NCI-H226 (cell line): ENCODE results near the gene DIP2B.

Experiments used
- DNase-seq: peaks from one replicate; pipeline ENCODE4 v3.0.0-alpha.2; 2015

DIP2B gene

DNA sequence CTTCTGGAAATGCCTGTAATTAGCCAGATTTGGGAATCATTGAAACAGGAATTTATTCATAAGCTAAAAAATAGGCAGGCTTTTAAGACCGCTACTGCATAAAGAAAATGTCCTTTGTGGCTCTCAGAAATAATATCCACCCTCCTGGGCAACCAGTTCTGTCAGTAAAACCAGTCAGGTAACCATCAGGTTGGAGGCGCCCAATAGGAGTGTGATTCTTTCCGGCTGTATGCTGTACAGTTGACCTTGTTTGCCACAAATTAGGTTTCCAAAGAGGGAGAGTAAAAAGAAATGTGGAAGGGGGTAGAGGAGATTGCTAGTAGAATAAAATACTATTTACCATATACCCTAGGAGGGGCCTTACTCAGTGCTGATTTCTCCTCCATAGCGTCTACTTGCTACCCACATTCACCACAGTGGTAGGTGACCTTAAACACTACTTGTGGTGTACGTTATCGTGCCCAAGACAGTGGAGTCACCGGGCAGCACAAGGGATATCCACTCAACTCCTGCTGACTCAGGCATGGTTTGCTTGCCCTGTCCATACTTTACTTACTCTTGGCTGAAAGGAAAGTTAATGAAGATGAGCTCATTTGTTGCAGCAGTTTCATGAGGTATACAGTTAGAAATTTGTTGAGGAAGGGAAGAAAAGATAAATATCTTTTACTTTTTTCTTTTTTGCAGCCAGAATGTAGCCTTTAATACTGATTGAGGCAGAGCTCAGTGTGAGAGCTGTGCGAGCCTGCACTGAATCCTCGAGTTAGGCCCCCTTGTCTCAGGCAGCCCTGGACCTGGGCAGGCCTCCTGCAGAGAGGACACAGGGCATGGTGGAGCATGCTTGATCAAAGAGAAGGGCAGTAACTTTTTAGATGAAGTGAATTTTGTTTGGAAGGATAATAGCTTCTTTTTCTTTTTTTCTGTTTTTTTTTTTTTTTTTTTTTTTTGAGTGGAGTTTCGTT, 76.7 kb downstream of the DIP2B start:
- peak; percentile 70 for DNase-seq

DNA sequence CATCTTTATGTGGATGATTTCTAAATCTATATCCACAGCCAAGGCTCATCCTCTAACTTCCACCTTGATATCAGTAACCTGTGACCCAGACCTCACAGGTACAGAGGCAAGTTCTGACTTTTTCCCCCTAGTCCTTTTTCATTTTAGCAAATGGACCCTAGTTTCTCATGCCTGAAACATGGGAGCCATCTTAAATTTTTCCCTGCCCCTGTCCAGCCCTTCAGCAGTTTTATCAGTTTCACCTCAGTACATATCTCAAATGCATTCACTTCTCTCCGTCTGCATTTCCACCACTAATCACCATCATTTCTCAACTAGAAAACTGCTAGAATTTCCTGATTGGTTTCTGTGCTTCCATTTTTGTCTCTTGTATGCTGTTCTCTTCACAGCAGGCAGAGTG, 79.3 kb downstream of the DIP2B start:
- DNase-seq = no peak

DNA sequence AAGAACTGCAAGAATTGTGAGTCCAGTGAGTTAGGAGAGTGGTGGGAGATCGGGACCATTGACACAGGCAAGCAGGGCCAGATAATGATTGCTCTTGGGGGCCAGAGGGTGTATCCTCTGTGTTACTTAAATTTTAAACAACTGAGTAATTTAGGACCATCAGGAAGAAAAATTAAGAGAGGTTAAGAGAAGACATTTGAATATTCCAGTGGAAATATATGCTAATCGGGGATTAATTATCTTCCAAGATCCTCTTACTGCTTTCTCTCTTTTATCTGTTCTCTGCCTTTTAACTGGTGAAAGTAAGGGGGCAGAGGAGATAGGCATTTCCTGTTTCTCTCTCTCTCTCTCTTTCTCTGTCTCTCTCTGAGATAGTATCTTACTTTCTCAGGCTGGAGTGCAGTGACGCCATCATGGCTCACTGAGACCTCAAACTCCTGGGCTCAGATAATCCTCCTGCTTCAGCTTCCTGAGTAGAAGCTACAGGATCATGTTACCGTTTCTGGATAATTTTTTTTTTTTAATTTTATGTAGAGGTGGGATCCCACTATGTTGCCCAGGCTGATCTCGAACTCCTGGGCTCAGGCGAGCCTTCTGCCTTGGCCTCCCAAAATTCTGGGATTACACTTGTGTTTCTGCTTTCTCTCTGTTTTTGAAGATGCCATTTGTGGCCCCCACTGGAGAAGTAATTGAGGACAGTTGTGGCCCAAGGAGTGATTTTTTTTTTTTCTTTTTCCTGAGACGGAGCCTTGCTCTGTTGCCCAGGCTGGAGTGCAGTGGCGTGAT, 85.1 kb downstream of the DIP2B start:
- peak; percentile 99 for DNase-seq

DNA sequence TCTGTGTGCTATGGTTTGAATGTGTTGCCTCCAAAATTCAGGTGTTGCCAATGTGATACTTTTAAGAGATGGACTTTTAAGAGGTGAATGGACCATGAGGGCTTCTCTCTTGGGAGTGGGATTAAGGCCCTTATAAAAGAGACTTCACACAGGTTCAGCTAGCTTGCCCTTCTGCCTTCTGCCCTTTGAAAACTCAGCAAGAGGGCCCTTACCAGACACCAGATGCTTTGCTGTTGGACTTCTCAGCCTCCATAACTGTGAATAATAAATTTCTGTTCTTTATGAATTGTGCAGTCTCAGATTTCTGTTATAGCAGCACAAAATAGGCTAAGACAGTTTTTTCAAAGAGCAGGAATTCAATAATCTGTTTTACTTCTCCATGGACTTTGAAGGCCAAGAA, 86.1 kb downstream of the DIP2B start:
- no peak for DNase-seq

DNA sequence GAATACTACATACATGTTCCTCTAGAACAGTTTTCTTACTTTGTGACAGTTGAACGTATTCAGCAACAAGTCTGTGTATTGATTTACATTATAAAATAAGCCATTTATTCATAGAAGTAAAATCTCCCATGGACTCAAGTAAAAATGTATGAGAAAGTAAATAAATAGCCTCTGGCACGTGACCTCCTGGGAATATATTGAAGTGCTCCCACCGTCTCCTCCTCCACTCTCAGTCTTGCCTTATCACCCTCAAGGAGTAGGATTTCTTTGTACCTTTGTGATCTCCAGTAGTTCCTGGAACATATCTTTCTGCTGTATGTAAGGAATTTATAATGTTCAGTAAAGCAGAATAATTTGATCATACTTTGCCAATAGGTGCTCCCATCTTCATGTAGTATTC, 90.9 kb downstream of the DIP2B start:
- DNase-seq = no peak

DNA sequence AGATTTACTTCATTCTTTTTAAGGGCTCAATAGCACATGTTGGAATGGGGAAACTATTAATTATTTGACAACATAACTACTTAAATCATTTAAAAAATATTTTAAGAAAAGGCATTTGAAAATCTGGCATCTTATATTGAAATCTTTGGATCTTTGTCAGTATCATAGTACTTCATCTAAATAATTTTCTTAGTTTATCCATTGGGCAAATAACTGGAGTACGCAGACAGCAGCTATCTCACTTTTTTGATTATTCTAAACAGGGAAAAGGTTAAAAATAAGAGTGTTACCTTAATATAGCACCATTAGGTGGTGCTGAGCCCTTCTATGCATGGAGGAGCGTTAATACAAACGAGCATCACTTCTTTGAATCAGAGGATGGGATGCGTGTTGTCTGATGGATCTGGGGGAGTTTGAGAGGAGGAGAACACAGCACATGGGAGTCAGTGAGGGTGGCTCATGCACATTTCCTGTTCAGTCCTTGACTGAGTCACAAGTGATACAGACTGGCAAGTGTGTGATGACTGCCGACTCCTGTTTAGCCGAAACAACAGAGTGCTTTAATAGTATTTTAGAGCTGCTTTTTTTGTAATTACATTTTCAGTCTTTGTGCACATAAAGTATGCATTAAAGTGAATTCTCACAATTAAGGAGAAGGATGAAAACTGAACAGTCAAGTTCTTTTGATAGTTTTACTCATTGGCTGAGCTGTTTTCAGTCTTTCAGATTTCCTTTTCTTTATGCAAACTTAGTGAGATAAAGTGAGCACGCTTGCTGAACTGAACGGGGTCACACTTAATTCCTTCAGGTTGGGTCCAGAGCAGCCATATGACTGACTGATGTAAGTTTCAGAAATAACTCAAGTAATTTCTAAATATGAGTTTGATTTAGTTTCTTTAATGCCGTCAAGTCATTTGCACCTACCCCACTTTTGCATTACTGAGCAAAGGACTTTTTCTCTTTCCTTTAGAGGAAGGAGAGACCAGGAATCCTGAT, 92.7 kb downstream of the DIP2B start:
- peak; percentile 98 for DNase-seq

DNA sequence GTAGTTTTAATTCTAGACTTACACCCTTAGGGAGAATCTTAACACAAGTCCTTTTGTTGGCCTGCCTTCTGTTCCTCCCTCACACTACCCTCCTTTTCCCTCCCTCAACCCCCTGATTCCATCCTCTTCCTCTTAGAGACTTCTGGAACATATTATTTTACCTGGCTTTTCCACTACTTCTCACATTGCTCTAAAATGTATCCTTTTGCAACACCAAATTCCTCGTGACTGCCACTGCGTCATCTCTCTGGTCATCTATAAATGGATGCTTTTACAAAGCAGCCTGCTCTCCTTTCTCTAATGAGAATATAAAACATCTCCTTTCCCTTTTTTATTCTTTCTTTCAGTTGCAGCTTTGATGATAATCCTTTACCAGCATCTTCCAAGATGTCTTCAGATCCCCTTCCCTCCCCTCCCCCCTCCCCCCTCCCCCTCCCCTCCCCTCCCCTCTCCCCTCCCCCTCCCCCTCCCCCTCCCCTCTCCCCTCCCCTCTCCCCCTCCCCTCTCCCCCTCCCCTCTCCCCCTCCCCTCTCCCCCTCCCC, 93.6 kb downstream of the DIP2B start:
- DNase-seq = no peak

DNA sequence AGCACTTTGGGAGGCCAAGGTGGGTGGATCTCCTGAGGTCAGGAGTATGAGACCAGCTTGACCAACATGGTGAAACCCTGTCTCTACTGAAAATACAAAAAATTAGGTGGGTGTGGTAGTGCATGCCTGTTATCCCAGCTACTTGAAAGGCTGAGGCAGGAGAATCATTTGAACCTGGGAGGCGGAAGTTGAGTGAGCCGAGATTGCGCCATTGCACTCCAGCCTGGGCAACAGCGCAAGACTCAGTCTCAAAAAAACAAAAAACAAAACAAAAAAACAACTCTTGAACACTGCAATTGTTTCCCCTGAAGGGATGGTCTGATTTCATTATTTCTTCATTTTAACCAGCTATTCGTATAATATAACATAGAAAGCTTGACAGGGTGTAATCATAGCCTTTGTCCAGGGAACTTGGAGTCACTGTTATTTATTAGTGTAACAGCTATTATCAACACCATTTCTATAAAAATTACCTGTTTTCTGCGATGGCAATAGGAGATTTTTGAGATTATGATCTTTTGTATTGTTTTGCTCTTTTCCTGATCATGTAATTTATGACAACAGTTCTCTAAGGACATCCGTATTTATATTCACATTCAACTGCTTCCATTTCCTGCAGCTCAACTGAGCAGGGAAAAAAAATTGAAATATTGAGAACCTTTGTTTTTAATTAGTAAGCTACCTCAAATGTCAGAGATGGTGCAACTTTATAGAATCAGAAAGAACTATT, 94.7 kb downstream of the DIP2B start:
- no peak for DNase-seq

DNA sequence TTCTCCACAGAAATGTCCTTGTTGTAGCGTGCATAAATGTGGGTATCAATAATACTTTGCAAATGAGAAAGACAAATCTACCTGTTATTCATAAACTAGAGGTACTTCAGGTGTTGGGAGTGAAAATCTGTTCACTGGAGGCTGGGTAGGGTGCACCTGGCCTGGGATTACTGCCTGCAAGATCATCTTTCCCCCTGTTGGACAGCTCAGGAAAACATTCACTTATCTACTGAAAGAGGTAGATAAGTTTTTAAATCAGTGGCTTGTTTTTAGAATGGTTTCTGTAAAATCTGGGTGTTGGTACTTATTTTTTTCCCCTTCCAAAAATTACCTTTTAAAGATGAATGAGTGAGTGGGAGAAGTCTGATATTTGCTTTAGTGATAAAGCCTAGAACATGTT, 95.6 kb downstream of the DIP2B start:
- no peak for DNase-seq

DNA sequence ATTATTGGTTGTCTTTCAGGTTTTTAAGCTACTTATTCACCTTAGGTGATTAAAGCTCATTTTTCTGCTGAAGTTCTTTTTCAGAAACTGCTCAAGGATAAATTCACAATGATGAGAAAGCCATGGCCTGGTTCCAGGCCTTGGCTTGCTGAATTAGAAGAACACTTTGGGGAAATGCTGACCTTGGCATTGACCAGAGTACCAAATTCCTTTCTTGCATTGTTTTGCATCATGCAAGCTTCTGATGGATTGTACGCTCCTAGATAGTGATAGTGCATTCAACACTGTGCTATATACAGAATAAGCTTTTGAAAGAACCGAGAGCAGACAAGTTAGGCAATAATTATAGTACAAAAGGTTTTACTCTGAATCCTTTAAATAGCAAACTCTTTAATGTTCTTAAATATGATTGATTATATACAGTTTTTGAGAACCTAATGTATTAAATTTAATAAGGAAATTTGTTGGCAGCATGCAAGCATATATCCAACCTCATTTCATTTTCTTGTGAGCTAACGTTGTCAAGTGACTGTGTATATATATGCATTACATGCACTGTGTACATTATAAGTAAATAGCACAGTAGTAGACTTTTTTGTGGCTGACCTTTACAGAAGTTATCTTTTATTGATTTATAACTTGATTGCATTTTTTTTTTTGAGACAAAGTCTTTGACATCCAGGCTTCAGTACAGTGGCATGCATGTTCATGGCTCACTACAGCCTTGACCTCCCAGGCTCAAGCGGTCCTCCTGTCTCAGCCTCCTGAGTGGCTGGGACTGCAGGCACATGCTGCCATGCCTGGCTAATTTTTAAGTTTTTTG, 99.2 kb downstream of the DIP2B start:
- DNase-seq = peak; percentile 82

DNA sequence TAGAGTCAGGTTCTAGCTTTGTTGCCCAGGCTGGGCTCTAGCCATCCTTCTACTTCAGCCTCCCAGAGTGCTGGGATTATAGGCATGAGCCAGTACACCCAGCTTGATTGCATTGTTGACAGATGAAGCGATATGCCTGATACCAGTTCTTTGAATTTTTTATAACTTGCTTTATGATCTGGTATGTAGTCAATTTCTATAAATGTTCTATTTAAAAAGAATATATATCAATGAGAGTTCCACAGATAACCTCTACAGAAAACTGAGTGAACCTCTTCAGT, 99.8 kb downstream of the DIP2B start:
- no peak for DNase-seq

DNA sequence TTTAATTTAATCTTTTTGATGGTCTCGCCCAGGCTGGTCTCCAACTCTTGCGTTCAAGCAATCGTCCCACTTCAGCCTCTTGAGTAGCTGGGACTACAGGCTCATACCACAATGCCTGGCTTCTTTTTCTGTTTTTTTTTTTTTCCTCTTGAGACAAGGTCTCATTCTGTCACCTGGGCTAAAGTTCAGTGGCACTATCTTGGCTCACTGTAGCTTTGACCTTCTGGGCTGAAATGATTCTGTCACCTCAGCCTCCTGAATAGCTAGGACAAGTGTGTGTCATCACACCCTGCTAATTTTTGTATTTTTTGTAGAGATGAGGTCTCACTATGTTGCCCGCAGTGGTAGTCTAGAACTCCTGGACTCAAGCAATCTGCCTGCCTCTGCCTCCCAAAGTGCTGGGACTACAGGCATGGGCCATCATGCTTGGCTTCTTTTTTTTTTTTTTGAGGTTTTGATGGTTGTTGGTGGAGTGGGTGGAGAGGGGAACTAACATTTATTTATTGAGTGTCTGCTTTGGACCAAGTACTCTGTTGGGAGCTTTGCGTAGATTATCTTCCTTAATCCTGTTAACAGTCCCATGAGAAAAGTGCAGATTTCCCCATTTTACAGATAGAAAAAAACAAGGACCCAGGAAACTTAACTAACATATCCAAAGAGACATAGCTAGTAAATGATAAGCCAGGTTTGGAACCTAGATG, 102.0 kb downstream of the DIP2B start:
- DNase-seq = no peak

DNA sequence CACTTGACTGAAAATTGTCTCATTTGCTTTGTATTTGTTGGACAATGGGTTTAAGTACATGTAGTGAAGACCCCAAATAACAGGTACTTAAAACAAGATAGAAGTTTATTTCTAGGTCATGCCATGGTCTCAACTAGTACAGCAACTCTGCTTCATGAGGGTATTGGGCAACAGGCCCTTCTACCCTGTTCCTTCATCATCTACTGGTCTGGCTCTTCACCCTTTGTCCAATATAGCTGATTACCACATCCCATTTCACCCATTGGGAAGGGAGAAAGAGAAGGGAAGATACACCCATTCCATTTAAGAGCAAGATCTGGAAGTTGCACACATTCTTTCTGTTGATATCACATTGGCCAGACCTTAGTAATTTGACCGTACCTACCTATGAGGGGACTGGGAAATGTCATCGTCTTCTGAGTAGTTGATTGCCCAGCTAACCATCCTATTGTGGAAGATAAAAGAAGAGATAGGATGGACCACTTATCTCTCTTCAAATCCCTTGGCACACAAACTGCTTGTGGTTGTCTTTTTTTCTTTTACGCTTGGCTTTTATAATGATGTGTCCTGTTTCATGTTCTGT, 104.6 kb downstream of the DIP2B start:
- DNase-seq = no peak

DNA sequence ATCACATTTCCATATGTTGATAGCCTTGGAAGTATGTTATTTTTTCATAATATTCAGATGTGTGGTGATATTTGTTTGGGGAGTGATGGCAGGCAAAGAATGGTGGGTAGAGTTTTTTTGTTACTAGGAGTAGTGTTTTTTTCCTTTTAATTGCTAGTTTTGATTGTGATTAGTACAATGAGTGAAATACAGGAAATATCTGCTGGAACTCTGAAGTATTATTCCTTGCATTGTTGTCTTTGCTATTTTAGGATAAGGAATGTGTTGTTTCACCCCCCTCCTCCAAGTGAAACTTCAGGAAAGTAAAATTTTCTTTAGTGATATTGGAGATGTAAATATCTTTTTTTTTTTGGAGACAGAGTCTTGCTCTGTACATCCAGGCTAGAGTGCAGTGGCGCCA, 105.4 kb downstream of the DIP2B start:
- DNase-seq = no peak

DNA sequence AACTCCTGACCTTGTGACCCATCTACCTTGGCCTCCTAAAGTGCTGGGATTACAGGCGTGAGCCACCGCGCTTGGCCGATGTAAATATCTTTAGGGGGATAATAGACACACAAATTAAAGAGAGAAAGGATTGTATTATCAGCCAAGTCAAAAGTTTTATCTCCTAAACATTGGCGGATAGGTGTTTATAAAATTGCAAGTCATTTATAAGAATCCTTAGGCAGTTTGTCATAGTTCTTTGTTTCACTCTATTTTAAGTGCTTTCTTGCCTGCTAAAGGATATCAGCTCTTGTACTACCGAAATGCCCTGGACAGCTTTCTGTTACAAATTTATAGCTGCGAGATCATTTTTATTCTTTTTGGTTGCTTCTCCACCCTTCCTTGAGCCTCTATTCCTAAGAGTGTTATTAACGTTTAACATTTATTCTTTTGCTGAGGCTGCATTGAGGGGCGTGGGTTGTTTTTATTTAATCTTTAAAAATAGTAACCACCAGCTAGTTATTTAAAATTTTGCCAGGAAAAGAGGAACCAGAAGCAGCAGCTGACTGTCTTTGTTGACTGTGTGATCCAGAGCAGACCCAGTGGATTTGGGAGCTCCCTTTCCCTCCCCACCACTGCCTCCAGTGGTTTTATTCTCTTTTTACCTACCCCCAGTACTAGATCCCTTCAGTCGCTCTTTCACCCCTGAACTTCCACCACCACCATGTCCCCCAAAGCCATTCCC, 106.4 kb downstream of the DIP2B start:
- DNase-seq = no peak

DNA sequence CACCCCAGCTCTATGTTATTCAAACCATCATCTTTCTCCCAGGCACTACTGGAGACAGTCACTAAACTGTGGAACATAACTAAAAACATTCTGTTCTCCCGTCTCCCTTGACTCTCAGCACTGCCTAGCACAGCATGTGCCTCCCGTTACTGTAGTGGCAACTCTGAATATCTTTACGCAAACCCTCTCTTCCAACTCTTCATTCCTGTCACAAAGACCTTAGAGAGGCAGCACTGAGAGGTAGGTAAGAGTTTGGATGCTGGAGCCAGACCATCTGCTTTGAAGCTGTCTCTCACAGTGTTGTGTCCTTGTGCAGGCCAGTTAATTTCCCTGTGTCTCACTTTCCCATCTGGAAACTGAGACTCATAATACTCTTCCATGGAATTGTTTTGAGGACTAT, 108.1 kb downstream of the DIP2B start:
- DNase-seq = no peak

DNA sequence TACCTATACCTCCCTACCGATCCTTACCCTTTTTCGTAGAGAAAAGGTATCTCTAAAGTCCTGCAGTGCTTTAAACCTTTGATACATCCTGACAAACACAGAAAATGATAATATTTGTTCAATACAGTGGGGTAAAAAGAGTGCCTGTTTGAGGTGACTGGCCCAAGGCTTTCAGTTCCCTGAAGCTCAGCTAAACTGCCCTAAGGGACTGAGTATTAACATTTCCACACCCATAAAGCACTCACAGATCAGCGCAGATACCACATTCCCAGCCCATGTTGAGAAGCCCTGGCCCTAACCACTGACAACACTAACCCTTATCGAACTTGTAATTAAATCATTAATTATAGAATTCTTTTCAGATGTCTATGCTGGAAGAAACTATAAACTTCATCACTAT, 108.7 kb downstream of the DIP2B start:
- DNase-seq = no peak

DNA sequence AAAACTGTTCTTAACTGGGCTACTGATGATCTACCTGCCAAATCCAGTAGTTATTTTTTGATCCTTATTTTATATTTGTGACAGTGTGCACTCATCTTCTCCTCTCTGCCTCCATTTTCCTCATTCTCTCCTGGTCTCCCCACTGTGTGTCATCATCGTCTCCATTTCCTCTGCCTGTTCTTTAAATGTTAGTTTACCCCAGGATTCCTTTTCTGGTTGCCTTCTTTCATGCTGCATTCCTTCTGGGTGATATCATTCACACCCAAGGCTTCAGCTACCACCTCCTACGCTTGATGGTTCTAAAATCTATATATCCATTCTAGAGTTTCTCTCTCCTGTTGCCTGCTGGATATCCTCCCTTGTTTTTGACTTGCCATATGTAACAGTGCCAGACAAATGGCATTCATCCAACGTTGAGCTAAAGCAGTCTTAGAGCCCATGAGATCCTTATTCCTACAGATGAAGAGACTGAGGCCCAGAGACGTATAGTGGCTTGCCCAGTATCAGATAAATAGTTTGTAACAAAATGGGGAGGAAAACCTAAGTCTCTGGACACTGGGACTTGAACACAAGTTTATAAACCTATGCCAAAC, 109.5 kb downstream of the DIP2B start:
- DNase-seq = peak; percentile 98
